Psoas muscle (tissue), 8 donors: Measurements from ENCODE around the gene PPP1R12B. TPM values are rescaled to one million over a fixed set of nuclear protein-coding genes. Genes with fewer than 3 reads are reported as not detected.
"Not testable (repeated sequence)": the region's sequence is repeated elsewhere in the genome, so short reads cannot be mapped to it uniquely, and the experiment has no call there.

ENCODE experiments used
- ATAC-seq, 4 donors: fragments of 200-7000 bp; cut with Tn5 transposase; one replicate each; pipeline ENCODE4 v1.9.1; 2020; ENCODE audit warnings: moderate library complexity in 3 of 4, mild to moderate bottlenecking in 2 of 4
- DNase-seq, 2 donors: peaks; one replicate each; pipeline ENCODE4 v3.0.0-alpha.2; 2020
- H3K27ac ChIP-seq: fragments of 200-600 bp; one replicate; pipeline ENCODE4 v1.8.0; 2022
- H3K27me3 ChIP-seq, 3 donors: fragments of 200-600 bp in 1 of 3; one replicate each; pipeline versions ENCODE4 v1.6.1 to v1.8.0; 2013 to 2022; ENCODE audit warnings: low read length in 2 of 3, mild to moderate bottlenecking in 2 of 3, moderate library complexity in 1 of 3; ENCODE audit not compliant: insufficient read depth in 3 of 3
- H3K36me3 ChIP-seq, 2 donors: fragments of 200-600 bp in 1 of 2; one replicate each; pipeline versions ENCODE4 v1.6.1 to v1.8.0; 2013 to 2022; ENCODE audit warnings: low read depth in 1 of 2, mild to moderate bottlenecking in 1 of 2, moderate library complexity in 1 of 2; ENCODE audit not compliant: insufficient read depth in 1 of 2
- H3K4me1 ChIP-seq: fragments of 200-600 bp; one replicate; pipeline ENCODE4 v1.8.0; 2022
- H3K4me3 ChIP-seq: fragments of 200-600 bp; one replicate; pipeline ENCODE4 v1.8.0; 2022; ENCODE audit warnings: mild to moderate bottlenecking
- H3K9me3 ChIP-seq: fragments of 200-600 bp; one replicate; pipeline ENCODE4 v1.8.0; 2022
- WGBS, 3 donors: extraction: QIAGEN DNeasy Blood & Tissue Kit; methylation state at CpG; one replicate each; pipeline versions ENCODE4 v1.1.6 to v1.1.7; 2013; 5-methylcytosine and 5-hydroxymethylcytosine counted together
- intact Hi-C, 2 donors: fragments of 100-400 bp; cut with DNase I; formaldehyde crosslinking; loops; one replicate each; pipeline versions ENCODE4 v1.11.0 to v1.14.2; 2022
- polyA plus RNA-seq, 3 donors: library from polyadenylated mRNA; stranded (reverse); fragments of 200-250 nt; gene quantifications; one replicate each; pipeline ENCODE4 v1.2.3, GENCODE V29; 2013
- total RNA-seq, 4 donors: library from RNA; stranded (reverse); fragmentation: NEBNext Ultra II Directional in 2 of 4; extraction: Animal tissue kit (Norgen Biotek cat#: 25700) in 2 of 4; gene quantifications; one replicate each; pipeline versions ENCODE4 v1.2.1 to v1.2.4, GENCODE V29; 2021 to 2023
- TF ChIP-seq, protein P1 (sequence below): fragments of 200-600 bp; IDR thresholded peaks from one replicate; pipeline ENCODE4 v1.8.0; 2022; ENCODE audit warnings: antibody characterized with exemption
- donor health status: healthy with polysubstance abuse.
- donor health status: DM: no; HTN: no; CAD: no; lungs with moderate emphysema.
- donor health status: Bipolar disorder and iron deficiency.
- donor health status: healthy.
- donor health status: DM: yes; HTN: yes; CAD: no.
- donor health status: DM: no; HTN: no; CAD: no.
- donor health status: DM: no; HTN: no; CAD: no.
- donor health status: DM: yes; HTN: yes; CAD: no.

PPP1R12B gene
- total and polyA plus RNA-seq, 7 donors = 8.3 to 189 (median 86.1) TPM

DNA sequence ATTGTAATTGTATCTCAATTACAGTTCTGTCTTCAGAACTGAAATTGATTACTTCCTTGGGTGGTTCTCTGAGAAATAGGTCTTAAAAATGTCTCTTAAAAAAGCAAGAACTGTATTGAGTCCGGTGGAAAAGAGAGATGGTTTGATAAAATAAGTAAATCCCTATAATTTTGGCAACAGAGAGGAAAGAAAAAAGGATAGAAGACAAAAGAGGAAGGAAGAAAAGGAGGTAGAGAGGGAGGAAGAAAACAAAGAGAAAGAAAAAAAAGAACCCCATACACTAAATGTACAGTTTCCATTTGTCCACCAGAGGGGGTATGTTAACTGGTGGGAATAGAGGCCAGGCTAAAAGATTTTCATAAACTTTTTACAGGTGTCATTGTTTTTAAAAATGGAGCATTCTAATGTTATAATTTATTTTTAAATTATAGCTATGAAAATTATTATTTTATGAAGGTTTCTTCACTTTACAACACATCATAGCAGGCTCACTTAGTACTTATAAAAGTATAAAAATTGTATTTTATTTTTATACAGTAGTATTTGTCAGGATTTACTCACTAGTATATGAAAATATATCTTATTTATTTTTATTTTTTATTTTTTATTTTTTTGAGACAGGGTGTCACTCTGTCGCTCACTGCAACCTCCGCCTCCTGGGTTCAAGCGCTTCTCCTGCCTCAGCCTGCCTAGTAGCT lies 4.7 kb upstream of the PPP1R12B start:
- TF ChIP-seq, protein P1, sequence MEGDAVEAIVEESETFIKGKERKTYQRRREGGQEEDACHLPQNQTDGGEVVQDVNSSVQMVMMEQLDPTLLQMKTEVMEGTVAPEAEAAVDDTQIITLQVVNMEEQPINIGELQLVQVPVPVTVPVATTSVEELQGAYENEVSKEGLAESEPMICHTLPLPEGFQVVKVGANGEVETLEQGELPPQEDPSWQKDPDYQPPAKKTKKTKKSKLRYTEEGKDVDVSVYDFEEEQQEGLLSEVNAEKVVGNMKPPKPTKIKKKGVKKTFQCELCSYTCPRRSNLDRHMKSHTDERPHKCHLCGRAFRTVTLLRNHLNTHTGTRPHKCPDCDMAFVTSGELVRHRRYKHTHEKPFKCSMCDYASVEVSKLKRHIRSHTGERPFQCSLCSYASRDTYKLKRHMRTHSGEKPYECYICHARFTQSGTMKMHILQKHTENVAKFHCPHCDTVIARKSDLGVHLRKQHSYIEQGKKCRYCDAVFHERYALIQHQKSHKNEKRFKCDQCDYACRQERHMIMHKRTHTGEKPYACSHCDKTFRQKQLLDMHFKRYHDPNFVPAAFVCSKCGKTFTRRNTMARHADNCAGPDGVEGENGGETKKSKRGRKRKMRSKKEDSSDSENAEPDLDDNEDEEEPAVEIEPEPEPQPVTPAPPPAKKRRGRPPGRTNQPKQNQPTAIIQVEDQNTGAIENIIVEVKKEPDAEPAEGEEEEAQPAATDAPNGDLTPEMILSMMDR = peak; percentile 82
- Histone ChIP-seq H3K27ac (no peak overlapping the region), H3K9me3 (no peaks in the 10 kb centered on the region), H3K27me3 (no peaks in the 10 kb centered on the region), H3K4me1 (peaks cover 5% of the 10 kb centered on the region), H3K4me3 (no peak overlapping the region), H3K36me3 (no peaks in the 10 kb centered on the region)
- intact Hi-C loops = loop anchor here (5.0 to 10.0 kb wide), 3 partner anchors 111 to 374 kb away; no protein-coding TSS in a partner anchor
- no peak for DNase-seq
- ATAC-seq = no peak
- WGBS, 3 donors = 68 to 73% (median 72%) methylated on average over 4 of the region's 4 CpGs

DNA sequence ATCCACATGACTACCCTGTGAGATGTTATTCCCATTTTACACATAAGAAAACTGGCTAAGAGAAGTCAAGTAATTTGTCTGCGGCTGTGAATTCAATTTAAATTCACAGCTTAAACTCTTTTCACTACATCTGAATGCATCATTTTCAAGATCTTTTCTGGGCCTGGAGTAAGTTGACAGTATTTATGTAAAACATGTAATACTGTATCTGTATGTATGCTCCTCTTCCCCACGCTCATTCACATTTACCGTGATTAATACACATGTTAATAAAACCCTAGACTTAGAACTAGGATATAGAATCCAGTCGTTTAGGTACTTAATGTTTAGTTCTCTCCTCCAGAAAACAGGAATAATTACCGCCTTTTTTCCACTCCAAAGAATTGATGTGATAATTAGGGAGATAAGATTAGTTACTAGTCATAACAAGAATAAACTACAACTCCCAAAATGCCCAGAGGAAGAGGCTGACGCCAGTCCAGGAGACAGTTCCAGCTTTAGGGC lies 442 bp upstream of the PPP1R12B start:
- no peaks in the 10 kb centered on the region for H3K36me3 ChIP-seq
- peak overlapping the region; percentile 30 for H3K4me3 ChIP-seq
- no peak for ATAC-seq
- 49 to 51% (median 50%) methylated on average over 6 of the region's 6 CpGs for WGBS, 3 donors
- H3K27me3 ChIP-seq = no peaks in the 10 kb centered on the region
- intact Hi-C loops = loop anchor here in 1 of 2 donors (10.0 kb wide), 2 partner anchors 107 to 237 kb away; no protein-coding TSS in a partner anchor
- TF ChIP-seq, protein P1 = no peak
- no peaks in the 10 kb centered on the region for H3K9me3 ChIP-seq
- no peak for DNase-seq
- peak overlapping the region; percentile 90 for H3K27ac ChIP-seq
- H3K4me1 ChIP-seq = peaks cover 20% of the 10 kb centered on the region

DNA sequence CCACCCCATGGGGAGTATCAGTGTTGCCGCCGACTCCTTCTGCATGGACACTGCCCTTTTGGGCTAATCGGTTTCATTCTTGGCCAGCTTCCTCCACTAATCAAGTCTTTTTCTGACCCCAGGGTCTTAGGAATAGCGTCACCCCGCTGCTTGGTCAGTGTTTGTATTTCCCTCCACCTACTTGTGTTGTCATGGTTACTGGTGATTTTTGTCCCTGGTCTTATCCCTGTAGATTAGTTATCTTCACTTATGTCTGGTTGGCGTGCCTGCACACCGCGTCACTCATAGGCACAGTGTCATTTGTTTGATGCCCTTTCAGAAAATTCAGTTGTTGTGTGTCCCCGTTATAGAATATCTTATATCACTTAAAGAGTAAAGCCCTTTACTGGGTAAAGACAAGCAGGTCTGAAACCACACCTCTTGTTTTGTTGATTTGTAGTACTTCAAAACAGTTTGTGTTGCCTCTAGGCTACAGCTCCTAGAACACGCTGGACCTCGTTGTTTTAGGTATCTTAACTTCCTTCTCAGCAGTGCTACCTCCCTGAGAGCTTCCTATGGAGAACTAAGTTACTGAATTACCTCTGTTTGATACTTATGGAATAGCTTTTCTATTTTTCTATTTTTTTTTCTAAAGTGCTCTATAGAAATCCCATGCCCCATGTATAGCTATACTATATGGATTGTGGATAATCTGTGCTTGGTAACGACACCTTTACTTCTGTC lies 868 bp downstream of the PPP1R12B start:
- Histone ChIP-seq H3K27ac (peak overlapping the region; percentile 90), H3K4me3 (peak overlapping the region; percentile 76), H3K27me3 (no peaks in the 10 kb centered on the region), H3K9me3 (no peaks in the 10 kb centered on the region), H3K4me1 (peaks cover 23% of the 10 kb centered on the region), H3K36me3 (no peaks in the 10 kb centered on the region)
- DNase-seq (no peak), ATAC-seq (peak; percentile 1 to 7 (median 5))
- intact Hi-C loops = loop anchor here in 1 of 2 donors (10.0 kb wide), 2 partner anchors 105 to 235 kb away; no protein-coding TSS in a partner anchor
- WGBS, 3 donors = 3 to 4% (median 3%) methylated on average over 12 of the region's 12 CpGs
- TF ChIP-seq, protein P1 = no peak

DNA sequence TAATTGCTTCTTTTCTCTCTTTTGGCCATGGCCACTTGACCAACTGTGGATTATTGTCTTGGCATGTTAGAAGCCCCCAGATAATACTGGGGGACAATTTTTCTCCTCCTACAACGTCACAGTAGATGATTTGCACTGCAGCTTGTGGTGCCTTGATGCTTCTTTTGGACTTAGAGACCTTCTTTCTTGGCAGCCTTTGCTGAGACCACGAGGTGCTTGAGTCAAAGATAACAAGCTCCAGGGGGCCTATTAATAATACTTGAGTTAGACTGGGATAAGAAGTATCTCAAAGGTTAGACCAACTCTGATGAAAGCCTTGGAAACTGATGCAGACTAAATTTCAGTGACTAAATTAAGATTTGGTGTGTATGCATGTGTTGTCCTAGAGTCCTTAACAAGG lies 3.2 kb downstream of the PPP1R12B start:
- intact Hi-C loops = loop anchor here in 1 of 2 donors (5.0 kb wide), 1 partner anchor 46 kb away; no protein-coding TSS in a partner anchor
- H3K9me3 ChIP-seq = no peaks in the 10 kb centered on the region
- ATAC-seq (peak in 1 of 4 donors; percentile 33), DNase-seq (peak in 1 of 2 donors; percentile 62)
- no peaks in the 10 kb centered on the region for H3K27me3 ChIP-seq
- peak overlapping the region; percentile 76 for H3K4me3 ChIP-seq
- no peaks in the 10 kb centered on the region for H3K36me3 ChIP-seq
- H3K4me1 ChIP-seq = peaks cover 30% of the 10 kb centered on the region
- peak overlapping the region; percentile 90 for H3K27ac ChIP-seq
- TF ChIP-seq, protein P1 = no peak
- WGBS, 3 donors = 20 to 44% (median 28%) methylated on average over 2 of the region's 2 CpGs

DNA sequence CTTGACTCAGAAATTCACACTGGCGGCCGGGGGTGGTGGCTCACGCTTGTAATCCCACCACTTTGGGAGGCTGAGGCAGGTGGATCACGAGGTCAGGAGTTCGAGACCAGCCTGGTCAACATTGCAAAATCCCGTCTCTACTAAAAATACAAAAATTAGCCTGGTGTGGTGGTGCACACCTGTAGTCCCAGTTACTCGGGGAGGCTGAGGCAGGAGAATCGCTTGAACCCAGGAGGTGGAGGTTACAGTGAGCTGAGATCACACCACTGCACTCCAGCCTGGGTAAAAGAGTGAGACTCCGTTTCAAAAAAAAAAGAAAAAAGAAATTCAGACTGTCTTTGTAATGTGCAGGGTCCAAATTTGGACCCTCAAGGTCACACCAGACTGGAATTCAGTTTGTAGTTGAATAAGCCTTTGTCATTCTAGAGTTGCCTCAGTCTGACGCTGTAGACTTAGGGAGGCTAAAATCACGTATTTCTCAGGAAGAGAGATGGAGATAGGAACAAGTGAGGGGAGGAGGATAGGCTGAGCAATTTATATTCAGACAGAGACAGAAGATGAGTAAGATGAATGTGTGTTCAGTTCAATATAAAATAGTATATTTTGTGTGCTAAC lies 4.2 kb downstream of the PPP1R12B start:
- ATAC-seq, H3K36me3 ChIP-seq, DNase-seq, H3K27me3 ChIP-seq, H3K9me3 ChIP-seq: not testable (repeated sequence)
- H3K27ac ChIP-seq = peak overlapping the region; percentile 90
- H3K4me3 ChIP-seq = peak overlapping the region; percentile 76
- peaks cover 30% of the 10 kb centered on the region for H3K4me1 ChIP-seq
- intact Hi-C loops = loop anchor here in 1 of 2 donors (5.0 kb wide), 1 partner anchor 45 kb away; no protein-coding TSS in a partner anchor
- 85 to 91% (median 86%) methylated on average over 11 of the region's 11 CpGs for WGBS, 3 donors
